H1 (cell line): Measurements from ENCODE around the gene STARD9. TPM values are rescaled to one million over a fixed set of nuclear protein-coding genes. Genes with fewer than 3 reads are reported as not detected.

Experiments
- BCL11A ChIP-seq, 2 experiments: IDR thresholded peaks; one replicate each; pipeline ENCODE4 v1.6.1; 2011; ENCODE audit warnings: low read depth in 2 of 2, low read length in 2 of 2, mild to moderate bottlenecking in 2 of 2
- CBX5 ChIP-seq: fragments of 300-800, 300-1000 bp; sonication (generic); IDR thresholded peaks from 2 replicates; pipeline ENCODE4 v1.7.1; 2016; ENCODE audit warnings: antibody characterized with exemption, low read length, low read depth
- CBX8 ChIP-seq: fragments of 300-800, 300-1000 bp; sonication (generic); IDR thresholded peaks from 2 replicates; pipeline ENCODE4 v1.7.1; 2016; ENCODE audit warnings: low read depth, low read length, borderline replicate concordance
- JUN ChIP-seq: IDR thresholded peaks from 2 replicates; pipeline ENCODE4 v1.6.1; 2011; ENCODE audit warnings: low read depth, mild to moderate bottlenecking, improper control_type of control experiment, low read length
- KDM1A ChIP-seq: fragments of 200-600, 300-600 bp; sonication (generic); IDR thresholded peaks from 2 replicates; pipeline ENCODE4 v1.7.1; 2016; ENCODE audit warnings: mild to moderate bottlenecking, low read length, borderline replicate concordance
- KDM5A ChIP-seq: fragments of 200-600 bp; IDR thresholded peaks from 2 replicates; pipeline ENCODE4 v1.7.1; 2012; ENCODE audit warnings: mild to moderate bottlenecking, low read length, inconsistent platforms, mixed read lengths
- PHF8 ChIP-seq: fragments of 200-600 bp; sonication (generic); conservative IDR thresholded peaks from 2 replicates; pipeline ENCODE4 v1.7.1; 2012; ENCODE audit warnings: low read depth, mild to moderate bottlenecking, inconsistent platforms, low read length, moderate library complexity
- POLR2A ChIP-seq, 2 experiments: IDR thresholded peaks; 1 replicate in 1 of 2; 2 replicates in 1 of 2; pipeline ENCODE4 v1.6.1; 2011; ENCODE audit warnings: low read depth in 2 of 2, low read length in 2 of 2, mild to moderate bottlenecking in 2 of 2; ENCODE audit errors: control extremely low read depth in 1 of 2
- SP1 ChIP-seq: IDR thresholded peaks from 2 replicates; pipeline ENCODE4 v1.6.1; 2011; ENCODE audit warnings: low read depth, low read length
- SUZ12 ChIP-seq: fragments of 200-600 bp; sonication (generic); IDR thresholded peaks from 2 replicates; pipeline ENCODE4 v1.6.1; 2012; ENCODE audit warnings: mild to moderate bottlenecking, inconsistent platforms, low read length, moderate library complexity, mixed read lengths
- polyA plus RNA-seq, 7 experiments: library from polyadenylated mRNA; depleted of rRNA in 3 of 7; stranded (reverse) in 5 of 7; unstranded in 2 of 7; fragments of >200 nt in 5 of 7; fragments of 200-250 nt in 2 of 7; gene quantifications; 1 replicate in 5 of 7; 2 replicates in 1 of 7; 4 replicates in 1 of 7; pipeline versions ENCODE4 v1.2.1 to v1.2.3, GENCODE V29; 2011 to 2013; ENCODE audit warnings: missing spikeins in 2 of 7, mixed read lengths in 2 of 7
- total RNA-seq: library from RNA; stranded (reverse); fragmentation: NEBNext Ultra II Directional; extraction: Animal tissue kit (Norgen Biotek cat#: 25700); gene quantifications from 2 replicates; pipeline ENCODE4 v1.2.1, GENCODE V29; 2021
- TF ChIP-seq, protein P1 (sequence below): fragments of 300-600 bp; sonication (generic); IDR thresholded peaks from 2 replicates; pipeline ENCODE4 v1.7.1; 2012; ENCODE audit warnings: low read length, moderate library complexity, mild to moderate bottlenecking, inconsistent platforms; ENCODE audit not compliant: insufficient replicate concordance
- TF ChIP-seq, protein P2 (sequence below): IDR thresholded peaks from 2 replicates; pipeline ENCODE4 v1.6.1; 2012; ENCODE audit warnings: inconsistent platforms

STARD9 gene
- total and polyA plus RNA-seq, 2 of the 8 experiments (the other 6 are each of a cell fraction or from before 2014, with no cell fraction given) = 2.8 to 7.0 TPM

DNA sequence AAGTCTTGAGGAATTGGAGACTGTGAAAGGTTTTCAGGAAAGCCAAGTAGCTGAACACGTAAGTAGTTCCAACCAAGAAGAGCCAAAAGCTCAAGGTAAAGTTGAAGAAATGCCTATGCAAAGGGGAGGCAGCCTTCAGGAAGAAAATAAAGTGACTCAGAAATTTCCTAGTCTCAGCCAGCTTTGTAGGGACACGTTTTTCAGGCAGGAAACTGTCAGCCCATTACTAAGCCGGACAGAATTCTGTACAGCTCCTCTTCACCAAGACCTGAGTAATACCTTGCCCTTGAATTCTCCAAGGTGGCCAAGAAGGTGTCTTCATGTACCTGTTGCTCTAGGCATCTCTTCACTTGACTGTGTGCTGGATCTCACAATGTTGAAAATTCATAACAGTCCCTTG, 112.9 kb downstream of the STARD9 start (continued):
- TF ChIP-seq, protein P1, sequence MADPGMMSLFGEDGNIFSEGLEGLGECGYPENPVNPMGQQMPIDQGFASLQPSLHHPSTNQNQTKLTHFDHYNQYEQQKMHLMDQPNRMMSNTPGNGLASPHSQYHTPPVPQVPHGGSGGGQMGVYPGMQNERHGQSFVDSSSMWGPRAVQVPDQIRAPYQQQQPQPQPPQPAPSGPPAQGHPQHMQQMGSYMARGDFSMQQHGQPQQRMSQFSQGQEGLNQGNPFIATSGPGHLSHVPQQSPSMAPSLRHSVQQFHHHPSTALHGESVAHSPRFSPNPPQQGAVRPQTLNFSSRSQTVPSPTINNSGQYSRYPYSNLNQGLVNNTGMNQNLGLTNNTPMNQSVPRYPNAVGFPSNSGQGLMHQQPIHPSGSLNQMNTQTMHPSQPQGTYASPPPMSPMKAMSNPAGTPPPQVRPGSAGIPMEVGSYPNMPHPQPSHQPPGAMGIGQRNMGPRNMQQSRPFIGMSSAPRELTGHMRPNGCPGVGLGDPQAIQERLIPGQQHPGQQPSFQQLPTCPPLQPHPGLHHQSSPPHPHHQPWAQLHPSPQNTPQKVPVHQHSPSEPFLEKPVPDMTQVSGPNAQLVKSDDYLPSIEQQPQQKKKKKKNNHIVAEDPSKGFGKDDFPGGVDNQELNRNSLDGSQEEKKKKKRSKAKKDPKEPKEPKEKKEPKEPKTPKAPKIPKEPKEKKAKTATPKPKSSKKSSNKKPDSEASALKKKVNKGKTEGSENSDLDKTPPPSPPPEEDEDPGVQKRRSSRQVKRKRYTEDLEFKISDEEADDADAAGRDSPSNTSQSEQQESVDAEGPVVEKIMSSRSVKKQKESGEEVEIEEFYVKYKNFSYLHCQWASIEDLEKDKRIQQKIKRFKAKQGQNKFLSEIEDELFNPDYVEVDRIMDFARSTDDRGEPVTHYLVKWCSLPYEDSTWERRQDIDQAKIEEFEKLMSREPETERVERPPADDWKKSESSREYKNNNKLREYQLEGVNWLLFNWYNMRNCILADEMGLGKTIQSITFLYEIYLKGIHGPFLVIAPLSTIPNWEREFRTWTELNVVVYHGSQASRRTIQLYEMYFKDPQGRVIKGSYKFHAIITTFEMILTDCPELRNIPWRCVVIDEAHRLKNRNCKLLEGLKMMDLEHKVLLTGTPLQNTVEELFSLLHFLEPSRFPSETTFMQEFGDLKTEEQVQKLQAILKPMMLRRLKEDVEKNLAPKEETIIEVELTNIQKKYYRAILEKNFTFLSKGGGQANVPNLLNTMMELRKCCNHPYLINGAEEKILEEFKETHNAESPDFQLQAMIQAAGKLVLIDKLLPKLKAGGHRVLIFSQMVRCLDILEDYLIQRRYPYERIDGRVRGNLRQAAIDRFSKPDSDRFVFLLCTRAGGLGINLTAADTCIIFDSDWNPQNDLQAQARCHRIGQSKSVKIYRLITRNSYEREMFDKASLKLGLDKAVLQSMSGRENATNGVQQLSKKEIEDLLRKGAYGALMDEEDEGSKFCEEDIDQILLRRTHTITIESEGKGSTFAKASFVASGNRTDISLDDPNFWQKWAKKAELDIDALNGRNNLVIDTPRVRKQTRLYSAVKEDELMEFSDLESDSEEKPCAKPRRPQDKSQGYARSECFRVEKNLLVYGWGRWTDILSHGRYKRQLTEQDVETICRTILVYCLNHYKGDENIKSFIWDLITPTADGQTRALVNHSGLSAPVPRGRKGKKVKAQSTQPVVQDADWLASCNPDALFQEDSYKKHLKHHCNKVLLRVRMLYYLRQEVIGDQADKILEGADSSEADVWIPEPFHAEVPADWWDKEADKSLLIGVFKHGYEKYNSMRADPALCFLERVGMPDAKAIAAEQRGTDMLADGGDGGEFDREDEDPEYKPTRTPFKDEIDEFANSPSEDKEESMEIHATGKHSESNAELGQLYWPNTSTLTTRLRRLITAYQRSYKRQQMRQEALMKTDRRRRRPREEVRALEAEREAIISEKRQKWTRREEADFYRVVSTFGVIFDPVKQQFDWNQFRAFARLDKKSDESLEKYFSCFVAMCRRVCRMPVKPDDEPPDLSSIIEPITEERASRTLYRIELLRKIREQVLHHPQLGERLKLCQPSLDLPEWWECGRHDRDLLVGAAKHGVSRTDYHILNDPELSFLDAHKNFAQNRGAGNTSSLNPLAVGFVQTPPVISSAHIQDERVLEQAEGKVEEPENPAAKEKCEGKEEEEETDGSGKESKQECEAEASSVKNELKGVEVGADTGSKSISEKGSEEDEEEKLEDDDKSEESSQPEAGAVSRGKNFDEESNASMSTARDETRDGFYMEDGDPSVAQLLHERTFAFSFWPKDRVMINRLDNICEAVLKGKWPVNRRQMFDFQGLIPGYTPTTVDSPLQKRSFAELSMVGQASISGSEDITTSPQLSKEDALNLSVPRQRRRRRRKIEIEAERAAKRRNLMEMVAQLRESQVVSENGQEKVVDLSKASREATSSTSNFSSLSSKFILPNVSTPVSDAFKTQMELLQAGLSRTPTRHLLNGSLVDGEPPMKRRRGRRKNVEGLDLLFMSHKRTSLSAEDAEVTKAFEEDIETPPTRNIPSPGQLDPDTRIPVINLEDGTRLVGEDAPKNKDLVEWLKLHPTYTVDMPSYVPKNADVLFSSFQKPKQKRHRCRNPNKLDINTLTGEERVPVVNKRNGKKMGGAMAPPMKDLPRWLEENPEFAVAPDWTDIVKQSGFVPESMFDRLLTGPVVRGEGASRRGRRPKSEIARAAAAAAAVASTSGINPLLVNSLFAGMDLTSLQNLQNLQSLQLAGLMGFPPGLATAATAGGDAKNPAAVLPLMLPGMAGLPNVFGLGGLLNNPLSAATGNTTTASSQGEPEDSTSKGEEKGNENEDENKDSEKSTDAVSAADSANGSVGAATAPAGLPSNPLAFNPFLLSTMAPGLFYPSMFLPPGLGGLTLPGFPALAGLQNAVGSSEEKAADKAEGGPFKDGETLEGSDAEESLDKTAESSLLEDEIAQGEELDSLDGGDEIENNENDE = no peak
- TF ChIP-seq KDM1A (no peak), CBX8 (no peak), SP1 (no peak), CBX5 (no peak), PHF8 (no peak), BCL11A (IDR thresholded peaks at IDR 0.05; ENCODE audit: low read depth in 2 of 2, low read length in 2 of 2) (no peak), SUZ12 (no peak), JUN (no peak), KDM5A (no peak), POLR2A (IDR thresholded peaks at IDR 0.05; ENCODE audit: control extremely low read depth in 1 of 2, low read depth in 2 of 2, low read length in 2 of 2) (no peak)
- TF ChIP-seq, protein P2, sequence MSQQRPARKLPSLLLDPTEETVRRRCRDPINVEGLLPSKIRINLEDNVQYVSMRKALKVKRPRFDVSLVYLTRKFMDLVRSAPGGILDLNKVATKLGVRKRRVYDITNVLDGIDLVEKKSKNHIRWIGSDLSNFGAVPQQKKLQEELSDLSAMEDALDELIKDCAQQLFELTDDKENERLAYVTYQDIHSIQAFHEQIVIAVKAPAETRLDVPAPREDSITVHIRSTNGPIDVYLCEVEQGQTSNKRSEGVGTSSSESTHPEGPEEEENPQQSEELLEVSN = no peak
